H1 (cell line): ENCODE measurements around the gene PLCL1. TPM values are rescaled to one million over a fixed set of nuclear protein-coding genes. Genes with fewer than 3 reads are reported as not detected.

Experiments used
- ASH2L ChIP-seq: fragments of 200-600, 300-600 bp; sonication (generic); IDR thresholded peaks from one replicate; pipeline ENCODE4 v1.7.1; 2017; ENCODE audit warnings: low read length
- BCL11A ChIP-seq, 2 experiments: IDR thresholded peaks; one replicate each; pipeline ENCODE4 v1.6.1; 2011; ENCODE audit warnings: low read depth in 2 of 2, low read length in 2 of 2, mild to moderate bottlenecking in 2 of 2
- BRCA1 ChIP-seq: IDR thresholded peaks from 2 replicates; pipeline ENCODE4 v1.6.1; 2012; ENCODE audit warnings: low read depth, low read length, improper control_type of control experiment
- CBX5 ChIP-seq: fragments of 300-800, 300-1000 bp; sonication (generic); IDR thresholded peaks from 2 replicates; pipeline ENCODE4 v1.7.1; 2016; ENCODE audit warnings: antibody characterized with exemption, low read length, low read depth
- CHD2 ChIP-seq: IDR thresholded peaks from 2 replicates; pipeline ENCODE4 v1.6.1; 2012; ENCODE audit warnings: low read length, improper control_type of control experiment
- EGR1 ChIP-seq: IDR thresholded peaks from 2 replicates; pipeline ENCODE4 v1.6.1; 2011; ENCODE audit warnings: low read depth, low read length, borderline replicate concordance
- GTF2F1 ChIP-seq: IDR thresholded peaks from 2 replicates; pipeline ENCODE4 v1.6.1; 2012; ENCODE audit warnings: low read depth, low read length, improper control_type of control experiment, borderline replicate concordance
- HDAC6 ChIP-seq: IDR thresholded peaks from one replicate; pipeline ENCODE4 v1.7.1; 2012; ENCODE audit warnings: low read depth, mild to moderate bottlenecking, inconsistent platforms, low read length, moderate library complexity
- JUN ChIP-seq: IDR thresholded peaks from 2 replicates; pipeline ENCODE4 v1.6.1; 2011; ENCODE audit warnings: low read depth, mild to moderate bottlenecking, improper control_type of control experiment, low read length
- NRF1 ChIP-seq: IDR thresholded peaks from 2 replicates; pipeline ENCODE4 v1.6.1; 2011; ENCODE audit warnings: mild to moderate bottlenecking, low read depth, low read length, improper control_type of control experiment
- PHF8 ChIP-seq: fragments of 200-600 bp; sonication (generic); conservative IDR thresholded peaks from 2 replicates; pipeline ENCODE4 v1.7.1; 2012; ENCODE audit warnings: low read depth, mild to moderate bottlenecking, inconsistent platforms, low read length, moderate library complexity
- POLR2A ChIP-seq, 2 experiments: IDR thresholded peaks; 1 replicate in 1 of 2; 2 replicates in 1 of 2; pipeline ENCODE4 v1.6.1; 2011; ENCODE audit warnings: low read depth in 2 of 2, low read length in 2 of 2, mild to moderate bottlenecking in 2 of 2; ENCODE audit errors: control extremely low read depth in 1 of 2
- POU5F1 ChIP-seq: IDR thresholded peaks from 2 replicates; pipeline ENCODE4 v1.6.1; 2011; ENCODE audit warnings: low read depth, mild to moderate bottlenecking, low read length, moderate library complexity
- RXRA ChIP-seq: IDR thresholded peaks from 2 replicates; pipeline ENCODE4 v1.6.1; 2011; ENCODE audit warnings: low read depth, mild to moderate bottlenecking, low read length, moderate library complexity; ENCODE audit not compliant: insufficient read depth
- SAP30 ChIP-seq: fragments of 300-600 bp; sonication (generic); IDR thresholded peaks from 2 replicates; pipeline ENCODE4 v1.7.1; 2012; ENCODE audit warnings: low read length, moderate library complexity, mild to moderate bottlenecking, inconsistent platforms; ENCODE audit not compliant: insufficient read depth, insufficient replicate concordance
- SIRT6 ChIP-seq: IDR thresholded peaks from one replicate; pipeline ENCODE4 v1.7.1; 2012; ENCODE audit warnings: low read length, inconsistent platforms
- SIX5 ChIP-seq: IDR thresholded peaks from 2 replicates; pipeline ENCODE4 v1.6.1; 2011; ENCODE audit warnings: mild to moderate bottlenecking, low read depth, low read length
- SUZ12 ChIP-seq: fragments of 200-600 bp; sonication (generic); IDR thresholded peaks from 2 replicates; pipeline ENCODE4 v1.6.1; 2012; ENCODE audit warnings: mild to moderate bottlenecking, inconsistent platforms, low read length, moderate library complexity, mixed read lengths
- TBP ChIP-seq: IDR thresholded peaks from 2 replicates; pipeline ENCODE4 v1.6.1; 2011; ENCODE audit warnings: low read depth, low read length, improper control_type of control experiment
- TCF12 ChIP-seq: IDR thresholded peaks from 2 replicates; pipeline ENCODE4 v1.6.1; 2011; ENCODE audit warnings: low read depth, mild to moderate bottlenecking, low read length
- polyA plus RNA-seq, 7 experiments: library from polyadenylated mRNA; depleted of rRNA in 3 of 7; stranded (reverse) in 5 of 7; unstranded in 2 of 7; fragments of >200 nt in 5 of 7; fragments of 200-250 nt in 2 of 7; gene quantifications; 1 replicate in 5 of 7; 2 replicates in 1 of 7; 4 replicates in 1 of 7; pipeline versions ENCODE4 v1.2.1 to v1.2.3, GENCODE V29; 2011 to 2013; ENCODE audit warnings: missing spikeins in 2 of 7, mixed read lengths in 2 of 7
- total RNA-seq: library from RNA; stranded (reverse); fragmentation: NEBNext Ultra II Directional; extraction: Animal tissue kit (Norgen Biotek cat#: 25700); gene quantifications from 2 replicates; pipeline ENCODE4 v1.2.1, GENCODE V29; 2021
- TF ChIP-seq, protein P1 (sequence below): IDR thresholded peaks from 2 replicates; pipeline ENCODE4 v1.6.1; 2012; ENCODE audit warnings: low read length, inconsistent platforms
- TF ChIP-seq, protein P2 (sequence below): IDR thresholded peaks from 2 replicates; pipeline ENCODE4 v1.6.1; 2011; ENCODE audit warnings: low read depth, mild to moderate bottlenecking, low read length; ENCODE audit not compliant: insufficient read depth
- TF ChIP-seq, protein P3 (sequence below): IDR thresholded peaks from 2 replicates; pipeline ENCODE4 v1.6.1; 2011; ENCODE audit warnings: low read length, improper control_type of control experiment

Gene PLCL1
- total and polyA plus RNA-seq, 2 of the 8 experiments (the other 6 are each of a cell fraction or from before 2014, with no cell fraction given), result not detected

DNA sequence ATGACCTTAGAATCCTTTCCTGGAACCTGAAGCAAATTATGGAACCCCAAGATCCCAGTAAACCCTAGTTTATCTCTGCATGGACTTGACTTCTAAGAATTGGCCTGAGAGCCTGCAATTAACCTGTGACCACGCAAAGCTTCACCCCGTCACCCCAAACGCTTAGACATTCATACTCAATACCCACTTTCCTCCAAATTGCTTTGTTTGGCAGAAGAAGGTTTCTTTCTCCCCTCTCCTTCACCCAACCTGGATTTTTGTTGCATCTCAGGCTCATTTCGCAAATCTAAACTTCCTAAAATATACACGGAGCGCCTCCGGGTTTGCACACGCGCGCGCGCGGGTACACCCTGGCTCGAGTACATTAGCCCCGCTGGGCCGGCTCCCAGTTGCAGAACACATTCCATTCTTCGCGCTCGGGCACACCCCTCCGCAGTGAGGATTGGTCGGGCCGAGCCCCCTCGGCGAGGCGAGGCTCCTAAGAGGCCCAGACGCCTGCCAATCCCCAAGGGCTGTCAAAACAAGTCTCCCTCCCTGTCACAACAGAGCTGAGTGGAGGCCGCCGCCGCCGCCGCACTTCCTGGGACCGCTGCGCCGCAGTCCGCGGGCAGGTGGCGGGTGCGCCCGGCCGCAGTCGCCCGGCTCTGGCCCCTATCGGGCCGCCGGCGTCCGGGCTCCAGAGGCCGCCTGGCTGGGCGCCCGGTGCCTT is at the start of gene PLCL1 (continued):
- no peak for TF ChIP-seq NRF1
- no peak for TF ChIP-seq BRCA1
- TF ChIP-seq, protein P1, sequence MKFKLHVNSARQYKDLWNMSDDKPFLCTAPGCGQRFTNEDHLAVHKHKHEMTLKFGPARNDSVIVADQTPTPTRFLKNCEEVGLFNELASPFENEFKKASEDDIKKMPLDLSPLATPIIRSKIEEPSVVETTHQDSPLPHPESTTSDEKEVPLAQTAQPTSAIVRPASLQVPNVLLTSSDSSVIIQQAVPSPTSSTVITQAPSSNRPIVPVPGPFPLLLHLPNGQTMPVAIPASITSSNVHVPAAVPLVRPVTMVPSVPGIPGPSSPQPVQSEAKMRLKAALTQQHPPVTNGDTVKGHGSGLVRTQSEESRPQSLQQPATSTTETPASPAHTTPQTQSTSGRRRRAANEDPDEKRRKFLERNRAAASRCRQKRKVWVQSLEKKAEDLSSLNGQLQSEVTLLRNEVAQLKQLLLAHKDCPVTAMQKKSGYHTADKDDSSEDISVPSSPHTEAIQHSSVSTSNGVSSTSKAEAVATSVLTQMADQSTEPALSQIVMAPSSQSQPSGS, result no peak
- no peak for TF ChIP-seq PHF8
- TF ChIP-seq CBX5, result no peak
- no peak for TF ChIP-seq JUN
- TF ChIP-seq ASH2L, result no peak
- no peak for TF ChIP-seq POU5F1
- TF ChIP-seq SIX5, result no peak
- TF ChIP-seq SIRT6, result no peak
- TF ChIP-seq GTF2F1, result no peak
- TF ChIP-seq SUZ12, result no peak
- TF ChIP-seq BCL11A (IDR thresholded peaks at IDR 0.05; ENCODE audit: low read depth in 2 of 2, low read length in 2 of 2), result no peak
- TF ChIP-seq EGR1, result no peak
- TF ChIP-seq CHD2, result peak; percentile 89
- TF ChIP-seq POLR2A (IDR thresholded peaks at IDR 0.05; ENCODE audit: control extremely low read depth in 1 of 2, low read depth in 2 of 2, low read length in 2 of 2), result no peak
- TF ChIP-seq, protein P2, sequence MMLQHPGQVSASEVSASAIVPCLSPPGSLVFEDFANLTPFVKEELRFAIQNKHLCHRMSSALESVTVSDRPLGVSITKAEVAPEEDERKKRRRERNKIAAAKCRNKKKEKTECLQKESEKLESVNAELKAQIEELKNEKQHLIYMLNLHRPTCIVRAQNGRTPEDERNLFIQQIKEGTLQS, result no peak
- TF ChIP-seq, protein P3, sequence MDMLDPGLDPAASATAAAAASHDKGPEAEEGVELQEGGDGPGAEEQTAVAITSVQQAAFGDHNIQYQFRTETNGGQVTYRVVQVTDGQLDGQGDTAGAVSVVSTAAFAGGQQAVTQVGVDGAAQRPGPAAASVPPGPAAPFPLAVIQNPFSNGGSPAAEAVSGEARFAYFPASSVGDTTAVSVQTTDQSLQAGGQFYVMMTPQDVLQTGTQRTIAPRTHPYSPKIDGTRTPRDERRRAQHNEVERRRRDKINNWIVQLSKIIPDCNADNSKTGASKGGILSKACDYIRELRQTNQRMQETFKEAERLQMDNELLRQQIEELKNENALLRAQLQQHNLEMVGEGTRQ, result no peak
- TF ChIP-seq TBP, result 0 out of 2 replicates have a peak, but pooled peaks have one; percentile 18
- no peak for TF ChIP-seq RXRA
- peak; percentile 43 for TF ChIP-seq SAP30
- no peak for TF ChIP-seq TCF12
- TF ChIP-seq HDAC6, result no peak
